GM23248 (cell line): ENCODE data around the gene TSEN54. TPM values are rescaled to one million over a fixed set of nuclear protein-coding genes. Genes with fewer than 3 reads are reported as not detected.

Experiments used
- DNase-seq: peaks from one replicate; pipeline ENCODE4 v3.0.0-alpha.2; 2015
- H2AFZ ChIP-seq: fragments of 200-600 bp; sonication (generic); 2 replicates; pipeline ENCODE4 v1.6.1; 2016; ENCODE audit warnings: antibody characterized with exemption
- H3F3A ChIP-seq: fragments of 200-600 bp; sonication (generic); 2 replicates; pipeline ENCODE4 v1.6.1; 2016; ENCODE audit warnings: mild to moderate bottlenecking, antibody characterized with exemption, mixed run types; ENCODE audit not compliant: insufficient read depth
- H3K27ac ChIP-seq: fragments of 200-600 bp; sonication (generic); 2 replicates; pipeline ENCODE4 v1.5.1; 2016; ENCODE audit warnings: mild to moderate bottlenecking
- H3K27me3 ChIP-seq: fragments of 200-600 bp; sonication (generic); replicated peaks from 2 replicates; pipeline ENCODE4 v1.6.1; 2016; ENCODE audit warnings: mild to moderate bottlenecking; ENCODE audit not compliant: insufficient read depth
- H3K36me3 ChIP-seq: fragments of 200-600 bp; sonication (generic); 2 replicates; pipeline ENCODE4 v1.6.1; 2016; ENCODE audit warnings: low read depth, mild to moderate bottlenecking
- H3K4me1 ChIP-seq: fragments of 200-600 bp; sonication (generic); 2 replicates; pipeline ENCODE4 v1.6.1; 2016; ENCODE audit warnings: mild to moderate bottlenecking; ENCODE audit not compliant: insufficient read depth
- H3K4me2 ChIP-seq: fragments of 200-600 bp; sonication (generic); one replicate; pipeline ENCODE4 v1.6.1; 2016; ENCODE audit warnings: mild to moderate bottlenecking; ENCODE audit not compliant: unreplicated experiment
- H3K4me3 ChIP-seq: fragments of 200-600 bp; sonication (generic); 2 replicates; pipeline ENCODE4 v1.5.1; 2016; ENCODE audit warnings: mild to moderate bottlenecking
- H3K79me2 ChIP-seq: fragments of 200-600 bp; sonication (generic); 2 replicates; pipeline ENCODE4 v1.6.1; 2016; ENCODE audit warnings: mild to moderate bottlenecking; ENCODE audit not compliant: insufficient read depth
- H3K9ac ChIP-seq: fragments of 200-600 bp; sonication (generic); 2 replicates; pipeline ENCODE4 v1.6.1; 2016; ENCODE audit warnings: mild to moderate bottlenecking
- H3K9me2 ChIP-seq: fragments of 200-600 bp; sonication (generic); 2 replicates; pipeline ENCODE4 v1.6.1; 2016; ENCODE audit warnings: mixed run types, mild to moderate bottlenecking, moderate library complexity; ENCODE audit not compliant: insufficient read depth
- H3K9me3 ChIP-seq: fragments of 200-600 bp; sonication (generic); one replicate; pipeline ENCODE4 v1.6.1; 2017; ENCODE audit warnings: low read depth
- H4K20me1 ChIP-seq: fragments of 200-600 bp; sonication (generic); 2 replicates; pipeline ENCODE4 v1.6.0; 2016; ENCODE audit not compliant: insufficient read depth
- EZH2 ChIP-seq: fragments of 200-600 bp; sonication (generic); IDR thresholded peaks from 2 replicates; pipeline ENCODE4 v1.6.1; 2018; ENCODE audit warnings: antibody characterized with exemption, mild to moderate bottlenecking; ENCODE audit not compliant: insufficient read depth, poor library complexity, severe bottlenecking
- EZH2phosphoT487 ChIP-seq: fragments of 200-600 bp; sonication (generic); IDR thresholded peaks from 2 replicates; pipeline ENCODE4 v1.6.1; 2018; ENCODE audit warnings: antibody characterized with exemption, moderate library complexity, mild to moderate bottlenecking, low read depth; ENCODE audit not compliant: insufficient read depth
- WGBS, 2 experiments: methylation state at CpG; one replicate each; pipeline ENCODE4 v1.1.6; 2015 to 2017; ENCODE audit warnings: low lambda C conversion rate in 2 of 2, low coverage in 1 of 2; ENCODE audit errors: missing lambda C conversion rate in 2 of 2; 5-methylcytosine and 5-hydroxymethylcytosine counted together
- in situ Hi-C: fragments of 300-500 bp; cut with MboI; formaldehyde crosslinking; loops from 2 replicates; pipeline ENCODE4 v1.15.0; 2020
- polyA plus RNA-seq: library from polyadenylated mRNA; unstranded; fragments of >200 nt; fragmentation: Nextera tagmentation; extraction: Ambion mirVana; gene quantifications from 2 replicates; pipeline ENCODE4 v1.2.1, GENCODE V29; 2016
- total RNA-seq: library from RNA; depleted of rRNA; stranded (reverse); fragments of >200 nt; shearing (Covaris generic); gene quantifications from 2 replicates; pipeline ENCODE4 v1.2.3, GENCODE V29; 2014

Gene TSEN54
- total and polyA plus RNA-seq, 2 experiments from 2014 or later = 9.8 to 10.7 TPM

DNA sequence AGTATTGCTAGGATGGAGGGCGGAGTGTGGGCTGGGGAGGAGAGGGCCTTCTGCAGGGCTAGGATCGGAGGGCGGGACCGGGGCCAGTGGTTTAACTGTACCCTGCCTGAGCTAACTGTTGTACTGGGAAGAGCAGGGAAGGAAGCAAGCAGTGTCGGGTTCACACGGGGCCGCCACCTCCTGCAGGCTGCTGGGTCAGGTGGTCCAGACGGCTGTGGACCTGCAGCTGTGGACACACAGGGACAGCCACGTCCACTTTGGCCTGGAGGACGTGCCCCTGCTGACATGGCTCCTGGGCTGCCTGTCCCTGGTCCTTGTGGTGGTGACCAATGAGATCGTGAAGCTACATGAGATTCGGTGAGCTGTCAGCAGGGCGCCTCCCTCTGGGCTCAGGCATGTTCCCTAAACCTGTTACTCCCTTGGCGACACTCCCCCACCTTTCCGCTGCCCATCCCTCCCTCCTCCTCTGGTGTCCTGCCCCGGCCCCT lies 17.6 kb upstream of the TSEN54 start:
- no peak for DNase-seq

DNA sequence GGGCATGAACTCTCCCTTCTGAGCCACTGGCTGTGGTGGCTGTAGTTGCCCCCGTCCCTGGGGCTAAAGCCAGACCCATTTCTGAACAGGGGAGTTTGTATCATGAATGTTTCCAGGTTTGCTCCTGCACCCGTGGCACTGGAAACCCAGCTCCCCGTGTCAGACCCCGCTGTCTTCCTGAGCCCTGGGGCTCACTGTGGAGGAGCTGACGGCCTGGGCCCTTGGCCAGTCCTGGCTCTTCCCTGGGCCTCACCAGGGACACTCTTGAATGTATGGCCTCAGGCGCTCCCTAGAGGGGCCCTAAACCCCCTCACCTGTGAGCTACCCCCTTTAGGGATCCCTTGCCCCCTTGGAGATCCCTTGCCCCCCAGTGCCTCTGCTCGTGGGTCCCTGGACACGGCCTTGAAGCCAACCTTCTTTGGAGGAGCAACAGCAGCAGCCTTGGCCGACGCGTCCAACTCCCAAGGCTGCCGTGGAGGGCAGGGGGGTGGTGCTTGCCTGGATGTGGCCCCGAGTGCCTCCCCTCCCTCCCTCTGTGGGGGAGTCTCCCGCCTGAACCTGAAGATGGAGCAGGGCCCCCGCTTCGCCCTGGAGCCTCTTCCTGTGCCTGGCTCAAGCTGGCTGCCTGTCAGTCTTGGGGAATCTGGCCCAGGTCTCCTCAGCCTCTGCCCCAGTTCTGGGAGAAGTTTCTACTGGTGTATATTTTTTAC lies 16.9 kb upstream of the TSEN54 start:
- no peaks in the 10 kb centered on the region for H3F3A ChIP-seq
- TF ChIP-seq EZH2phosphoT487 (no peak), EZH2 (no peak)
- no peak overlapping the region for H3K9ac ChIP-seq
- H3K4me1 ChIP-seq = no peaks in the 10 kb centered on the region
- no peak overlapping the region for H3K4me2 ChIP-seq
- in situ Hi-C loops = no loop called here
- 64 to 69% methylated on average over 14 to 16 of the region's 16 CpGs for WGBS, 2 experiments
- no peak overlapping the region for H2AFZ ChIP-seq
- no peaks in the 10 kb centered on the region for H3K27me3 ChIP-seq
- H3K36me3 ChIP-seq = peaks cover 4% of the 10 kb centered on the region; the same call in 1 of the 2 replicates
- H3K4me3 ChIP-seq = no peak overlapping the region
- no peak for DNase-seq
- no peaks in the 10 kb centered on the region for H3K9me3 ChIP-seq
- no peaks in the 10 kb centered on the region for H3K9me2 ChIP-seq
- H3K79me2 ChIP-seq = no peaks in the 10 kb centered on the region
- H3K27ac ChIP-seq = no peak overlapping the region
- H4K20me1 ChIP-seq = no peaks in the 10 kb centered on the region

More for the DNA sequence above, 17.6 kb upstream of the TSEN54 start:
- H3K4me2 ChIP-seq = no peak overlapping the region
- no peaks in the 10 kb centered on the region for H3F3A ChIP-seq
- in situ Hi-C loops = no loop called here
- H3K4me1 ChIP-seq = no peaks in the 10 kb centered on the region
- WGBS, 2 experiments = 61 to 73% methylated on average over 14 to 16 of the region's 16 CpGs
- H2AFZ ChIP-seq = no peak overlapping the region
- H3K9me2 ChIP-seq = no peaks in the 10 kb centered on the region
- H3K9ac ChIP-seq = no peak overlapping the region
- no peaks in the 10 kb centered on the region for H3K9me3 ChIP-seq
- peaks cover 4% of the 10 kb centered on the region; the same call in 1 of the 2 replicates for H3K36me3 ChIP-seq
- no peak for TF ChIP-seq EZH2
- TF ChIP-seq EZH2phosphoT487 = no peak
- no peak overlapping the region for H3K27ac ChIP-seq
- H4K20me1 ChIP-seq = no peaks in the 10 kb centered on the region
- H3K27me3 ChIP-seq = no peaks in the 10 kb centered on the region
- no peak overlapping the region for H3K4me3 ChIP-seq
- no peaks in the 10 kb centered on the region for H3K79me2 ChIP-seq

DNA sequence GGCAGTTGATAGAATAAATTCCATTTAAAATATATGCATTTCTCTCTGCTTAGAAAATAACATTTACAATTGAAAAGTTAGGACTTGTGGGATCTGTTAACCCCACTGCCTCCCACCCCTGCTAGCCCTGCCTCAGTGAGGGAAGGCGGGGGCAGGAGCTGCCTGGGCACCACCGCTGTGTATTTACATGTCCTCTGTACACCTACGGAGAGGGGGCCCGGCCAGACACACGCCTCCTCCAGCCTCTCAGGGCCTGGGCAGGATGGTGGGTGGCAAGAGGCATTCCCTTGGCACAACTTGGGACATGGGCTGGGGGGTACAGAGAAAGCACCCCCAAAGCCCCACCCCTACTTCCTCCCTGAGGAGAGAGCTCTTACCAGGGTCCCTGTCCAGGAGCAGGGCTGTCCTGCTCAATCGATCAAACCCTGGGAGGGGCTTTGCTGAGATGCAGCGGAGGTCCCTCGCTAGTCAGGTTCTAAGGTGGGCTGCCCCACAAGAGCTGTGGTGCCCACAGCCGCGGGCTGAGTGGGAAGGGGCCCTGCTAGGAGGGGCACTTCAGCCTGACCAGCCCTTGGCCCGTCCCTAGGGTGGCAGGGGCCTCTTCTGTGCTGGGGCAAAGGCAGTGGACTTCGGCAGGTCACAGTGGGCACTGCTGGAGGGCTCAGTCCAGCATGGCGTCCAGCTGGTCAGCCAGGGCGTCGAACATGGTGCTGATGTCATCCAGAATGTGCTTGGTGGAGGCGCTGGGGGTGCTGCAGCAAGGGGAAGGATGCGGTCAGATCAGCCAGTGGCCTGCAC lies 15.7 kb upstream of the TSEN54 start:
- Histone ChIP-seq H2AFZ (no peak overlapping the region), H3K27ac (no peak overlapping the region), H3K9me3 (no peaks in the 10 kb centered on the region), H3K36me3 (peaks cover 4% of the 10 kb centered on the region; the same call in 1 of the 2 replicates), H3K27me3 (no peaks in the 10 kb centered on the region), H3K4me3 (no peak overlapping the region), H3K4me2 (no peak overlapping the region), H3K79me2 (no peaks in the 10 kb centered on the region), H3F3A (no peaks in the 10 kb centered on the region), H3K9me2 (no peaks in the 10 kb centered on the region), H4K20me1 (no peaks in the 10 kb centered on the region), H3K4me1 (no peaks in the 10 kb centered on the region), H3K9ac (no peak overlapping the region)
- DNase-seq = no peak
- WGBS, 2 experiments = 91 to 92% methylated on average over 17 of the region's 17 CpGs
- in situ Hi-C loops = no loop called here
- TF ChIP-seq EZH2 (no peak), EZH2phosphoT487 (no peak)

DNA sequence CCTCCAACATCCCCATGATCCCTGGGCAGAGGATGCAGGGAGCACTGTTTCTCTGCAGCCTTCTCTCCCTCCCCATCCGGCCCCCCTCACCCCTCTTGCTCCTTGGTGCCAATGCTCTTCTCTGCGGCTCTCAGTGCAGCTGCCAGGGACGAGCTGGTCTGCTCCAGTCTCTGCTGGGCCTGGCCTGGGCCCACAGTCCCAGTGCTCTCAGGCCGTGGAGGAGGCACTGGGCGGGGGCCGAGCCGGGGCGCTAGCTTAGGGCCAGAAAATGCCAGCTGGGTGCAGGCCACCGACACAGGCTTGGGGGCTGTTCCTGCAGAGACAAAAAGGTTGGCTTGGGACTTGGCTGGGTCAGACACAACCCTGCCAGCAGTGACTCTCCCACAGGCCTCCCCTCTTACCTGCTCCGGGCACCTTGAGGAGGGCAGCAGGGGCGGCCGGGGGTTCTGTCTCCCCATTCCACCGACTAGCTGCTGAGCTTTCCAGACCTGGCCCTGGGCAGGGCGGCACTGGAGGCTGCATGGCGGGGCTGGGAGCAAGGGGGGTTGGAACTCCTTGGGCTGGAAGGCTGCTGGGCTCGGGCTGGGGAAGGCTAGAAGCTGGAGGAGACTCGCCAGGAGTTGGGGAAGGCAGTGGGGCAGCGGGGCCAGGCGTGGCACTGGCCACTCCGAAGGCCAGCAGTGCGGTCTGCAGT lies 14.8 kb upstream of the TSEN54 start:
- no peak for DNase-seq
- H3K36me3 ChIP-seq = peaks cover 4% of the 10 kb centered on the region; the same call in 1 of the 2 replicates
- no peaks in the 10 kb centered on the region for H4K20me1 ChIP-seq
- no peaks in the 10 kb centered on the region for H3K9me2 ChIP-seq
- no peak overlapping the region for H3K27ac ChIP-seq
- no peaks in the 10 kb centered on the region for H3K79me2 ChIP-seq
- no peak overlapping the region for H3K9ac ChIP-seq
- no peaks in the 10 kb centered on the region for H3K9me3 ChIP-seq
- in situ Hi-C loops = no loop called here
- no peak overlapping the region for H3K4me3 ChIP-seq
- H2AFZ ChIP-seq = no peak overlapping the region
- no peaks in the 10 kb centered on the region for H3F3A ChIP-seq
- H3K4me1 ChIP-seq = no peaks in the 10 kb centered on the region
- H3K4me2 ChIP-seq = no peak overlapping the region
- no peak for TF ChIP-seq EZH2
- no peak for TF ChIP-seq EZH2phosphoT487
- WGBS, 2 experiments = 50 to 61% methylated on average over 17 to 21 of the region's 21 CpGs
- no peaks in the 10 kb centered on the region for H3K27me3 ChIP-seq
